ENCODE measurements around the gene HUWE1.
"Not testable (repeated sequence)": the region's sequence is repeated elsewhere in the genome, so short reads cannot be mapped to it uniquely, and the experiment has no call there.

HUWE1 gene

DNA sequence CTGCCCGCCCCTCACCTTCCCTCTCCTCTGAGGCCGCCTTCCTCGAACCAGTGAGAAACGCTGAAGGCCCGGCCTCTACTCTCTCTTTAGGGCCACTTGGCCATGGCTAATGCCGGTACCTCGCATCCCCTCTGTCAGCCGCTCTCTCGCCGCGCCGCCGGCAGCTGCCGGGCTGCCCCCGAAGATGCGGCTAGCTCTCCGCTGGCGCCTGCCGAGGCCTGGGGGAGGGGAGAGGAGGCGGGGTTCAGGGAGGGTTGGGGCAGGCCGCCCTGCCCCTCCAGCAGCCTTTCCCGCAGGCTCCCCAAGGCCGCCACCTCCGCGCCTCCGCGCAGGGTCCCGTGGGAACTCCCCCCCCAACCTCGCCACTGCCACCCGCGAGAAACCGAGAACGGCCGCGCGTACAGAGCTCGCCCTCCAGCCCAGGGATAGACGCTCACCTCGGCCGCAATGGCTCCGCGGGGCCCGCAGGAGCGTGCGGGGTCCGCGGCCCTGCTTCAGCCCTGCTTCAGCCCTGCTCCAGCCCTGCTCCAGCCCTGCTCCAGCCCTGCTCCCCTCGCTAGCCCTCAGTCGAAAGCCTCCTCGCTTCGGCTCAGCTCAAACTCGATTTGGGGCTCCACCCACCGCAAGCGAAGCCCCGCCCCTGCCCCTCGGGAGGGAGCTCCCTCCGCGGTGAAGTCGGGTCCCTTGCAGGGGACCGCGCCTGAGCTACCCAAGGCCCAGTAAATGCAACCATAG is at the start of gene HUWE1:
Gene HUWE1 (minus strand): TSS at position 569 of the 735 bp plus-strand sequence. CDS start 32,612 bp downstream, outside the sequence.
- peak; percentile 65 to 75 for DNase-seq (ENCODE audit: extremely low read depth in 1 of 2, low read depth in 1 of 2)

DNA sequence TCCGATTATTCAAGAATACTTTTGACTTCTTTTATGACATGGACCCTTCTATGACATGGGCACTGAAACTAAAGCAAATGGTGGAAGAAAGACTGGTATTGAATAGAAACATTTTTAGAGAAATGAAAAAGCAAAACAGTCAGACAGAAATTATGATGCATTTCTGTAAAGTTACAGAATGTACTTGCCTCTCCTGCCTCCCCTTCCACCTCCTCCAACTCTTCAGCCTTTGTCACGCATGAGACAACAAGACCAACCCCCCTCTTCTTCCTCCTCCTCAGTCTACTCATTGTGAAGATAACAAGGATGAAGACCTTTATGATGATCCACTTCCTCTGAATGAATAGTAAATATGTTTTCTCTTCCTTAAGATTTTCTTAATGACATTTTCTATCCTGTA is 46.3 kb upstream of the HUWE1 start:
- no peak for DNase-seq (ENCODE audit: extremely low read depth in 1 of 2, low read depth in 1 of 2)

- DNase-seq (ENCODE audit: extremely low read depth in 1 of 2, low read depth in 1 of 2), result no peak
These were observed 43.2 kb upstream of the HUWE1 start for GRCh38 chrX:53729751-53730150.

DNA sequence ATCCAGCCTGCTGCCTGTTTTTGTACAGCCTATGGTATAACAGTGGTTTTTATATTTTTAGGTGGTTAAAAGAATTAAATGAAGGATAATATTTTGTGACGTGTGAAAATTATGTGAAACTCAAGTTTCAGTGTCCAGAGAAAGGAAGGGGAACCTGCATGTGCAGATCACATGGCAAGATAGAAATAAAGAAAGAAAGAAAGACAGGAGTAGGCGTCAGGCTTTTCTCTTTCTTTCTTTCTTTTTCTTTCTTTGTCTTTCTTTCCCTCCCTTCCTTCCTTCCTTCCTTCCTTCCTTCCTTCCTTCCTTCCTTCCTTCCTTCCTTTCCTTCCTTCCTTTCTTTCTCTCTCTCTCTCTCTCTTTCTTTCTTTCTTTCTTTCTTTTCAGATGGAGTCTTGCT is 42.0 kb upstream of the HUWE1 start:
- DNase-seq (ENCODE audit: extremely low read depth in 1 of 2, low read depth in 1 of 2), result no peak

- DNase-seq (ENCODE audit: extremely low read depth in 1 of 2, low read depth in 1 of 2), result no peak
These were observed 38.4 kb upstream of the HUWE1 start for GRCh38 chrX:53724872-53725271.

GRCh38 chrX:53723381-53723780 is 36.9 kb upstream of the HUWE1 start:
- DNase-seq (ENCODE audit: extremely low read depth in 1 of 2, low read depth in 1 of 2), result no peak

DNA sequence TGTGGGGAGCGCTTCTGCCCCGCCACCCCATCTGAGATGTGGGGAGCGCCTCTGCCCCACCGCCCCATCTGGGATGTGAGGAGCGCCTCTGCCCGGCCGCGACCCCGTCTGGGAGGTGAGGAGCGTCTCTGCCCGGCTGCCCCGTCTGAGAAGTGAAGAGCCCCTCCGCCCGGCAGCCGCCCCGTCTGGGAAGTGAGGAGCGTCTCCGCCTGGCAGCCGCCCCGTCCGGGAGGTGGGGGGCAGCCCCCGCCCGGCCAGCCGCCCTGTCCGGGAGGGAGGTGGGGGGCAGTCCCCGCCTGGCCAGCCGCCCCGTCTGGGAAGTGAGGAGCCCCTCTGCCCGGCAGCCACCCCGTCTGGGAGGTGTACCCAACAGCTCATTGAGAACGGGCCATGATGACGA is 35.1 kb upstream of the HUWE1 start:
- DNase-seq (ENCODE audit: extremely low read depth in 1 of 2, low read depth in 1 of 2), result not testable (repeated sequence)

DNA sequence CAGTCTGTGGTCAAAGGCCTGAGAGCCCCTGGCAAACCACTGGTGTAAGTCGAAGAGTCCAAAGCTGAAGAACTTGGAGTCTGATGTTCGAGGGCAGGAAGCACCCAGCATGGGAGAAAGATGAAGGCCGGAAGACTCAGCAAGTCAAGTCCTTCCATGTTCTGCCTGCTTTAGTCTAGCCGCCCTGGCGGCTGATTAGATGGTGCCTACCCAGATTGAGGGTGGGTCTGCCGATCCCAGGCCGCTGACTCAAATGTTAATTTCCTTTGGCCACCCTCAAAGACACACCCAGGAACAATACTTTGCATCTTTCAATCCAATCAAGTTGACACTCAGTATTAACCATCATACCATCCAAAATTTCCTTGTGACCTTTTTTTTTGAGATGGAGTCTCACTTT is 33.1 kb upstream of the HUWE1 start:
- DNase-seq (ENCODE audit: extremely low read depth in 1 of 2, low read depth in 1 of 2), result not testable (repeated sequence)

GRCh38 chrX:53718073-53718472 is 31.6 kb upstream of the HUWE1 start:
- DNase-seq (ENCODE audit: extremely low read depth in 1 of 2, low read depth in 1 of 2), result no peak

GRCh38 chrX:53717205-53717604 is 30.7 kb upstream of the HUWE1 start:
- no peak for DNase-seq (ENCODE audit: extremely low read depth in 1 of 2, low read depth in 1 of 2)

- peak in 1 of 2 donors; percentile 37 for DNase-seq (ENCODE audit: extremely low read depth in 1 of 2, low read depth in 1 of 2)
These were observed 30.0 kb upstream of the HUWE1 start for GRCh38 chrX:53716328-53717088.

DNA sequence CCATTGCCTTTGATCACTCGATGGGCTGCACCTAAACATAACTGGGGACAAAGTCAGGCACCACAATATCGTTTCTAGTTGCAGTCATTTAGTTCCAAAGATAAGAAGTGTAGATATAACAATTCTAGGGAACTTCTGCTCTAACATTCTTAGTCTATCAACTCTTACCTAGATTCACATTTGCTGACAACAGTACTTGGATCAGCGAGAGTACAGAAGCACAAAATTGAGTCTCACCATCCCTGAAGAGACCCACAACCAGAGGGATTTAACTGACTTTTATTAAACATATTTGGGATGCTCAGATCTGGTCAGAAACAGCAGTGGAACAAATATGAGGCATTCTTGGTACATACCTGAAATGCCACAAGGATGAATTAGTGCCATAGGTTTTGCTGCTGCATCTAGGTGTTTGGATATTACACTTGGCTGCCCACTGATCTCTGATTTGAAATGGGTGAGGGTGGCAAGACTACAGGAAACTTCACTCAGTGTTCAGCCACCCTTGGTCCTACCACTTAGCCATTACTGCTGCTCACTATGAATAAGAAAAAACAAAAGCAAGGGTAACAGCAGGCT is 28.9 kb upstream of the HUWE1 start:
- DNase-seq (ENCODE audit: extremely low read depth in 1 of 2, low read depth in 1 of 2), result no peak

- DNase-seq (ENCODE audit: extremely low read depth in 1 of 2, low read depth in 1 of 2), result peak; percentile 33 to 63
These were observed 28.2 kb upstream of the HUWE1 start for GRCh38 chrX:53714580-53715345.

DNA sequence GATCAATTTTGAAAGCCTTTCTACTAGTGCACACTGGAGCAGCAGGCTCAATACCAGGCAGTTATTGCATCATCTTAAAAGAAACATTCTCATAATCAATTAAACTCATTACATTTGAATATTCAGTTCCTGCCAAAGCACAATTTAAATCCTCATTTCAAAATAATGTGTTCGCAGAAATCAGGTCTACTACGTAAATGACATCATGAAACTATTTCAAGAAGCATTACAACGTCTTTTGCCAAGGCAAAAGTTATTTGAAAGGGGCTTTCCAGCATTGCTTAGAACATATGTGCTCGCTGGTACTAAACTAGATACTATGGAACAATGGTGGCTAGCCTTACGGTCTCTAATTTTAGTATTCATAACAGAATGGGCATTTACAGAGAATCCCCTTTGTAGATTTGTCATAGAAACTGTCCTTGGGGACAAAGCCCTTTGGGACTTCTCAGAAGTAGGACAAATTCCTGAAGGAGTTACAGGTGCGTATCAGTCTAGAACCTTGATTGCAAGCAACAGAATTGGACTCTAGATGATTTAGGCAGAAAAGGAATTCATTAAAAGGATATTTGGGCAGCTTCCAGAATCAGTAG is 27.6 kb upstream of the HUWE1 start:
- DNase-seq (ENCODE audit: extremely low read depth in 1 of 2, low read depth in 1 of 2), result no peak

DNA sequence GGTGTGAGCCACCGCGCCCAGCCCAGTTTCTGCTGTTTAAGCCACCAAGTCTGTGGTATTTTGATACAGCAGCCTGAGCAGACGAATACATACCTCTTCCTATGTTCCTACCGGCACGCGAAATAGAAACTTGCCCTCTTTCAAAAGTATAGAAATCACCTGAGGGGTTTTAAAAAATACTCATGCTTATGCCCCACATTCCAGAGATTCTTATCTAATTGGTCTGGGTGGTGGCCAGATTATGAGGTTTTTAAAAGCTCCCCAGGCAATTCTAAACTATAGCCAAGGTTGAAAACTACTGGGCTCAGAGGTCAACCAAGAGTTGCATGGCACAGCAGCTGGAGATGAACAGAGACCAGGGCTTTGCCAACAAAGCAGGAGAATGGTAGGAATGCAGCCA is 24.9 kb upstream of the HUWE1 start:
- no peak for DNase-seq (ENCODE audit: extremely low read depth in 1 of 2, low read depth in 1 of 2)

- DNase-seq (ENCODE audit: extremely low read depth in 1 of 2, low read depth in 1 of 2), result no peak
These were observed 18.3 kb upstream of the HUWE1 start for GRCh38 chrX:53704854-53705253.

DNA sequence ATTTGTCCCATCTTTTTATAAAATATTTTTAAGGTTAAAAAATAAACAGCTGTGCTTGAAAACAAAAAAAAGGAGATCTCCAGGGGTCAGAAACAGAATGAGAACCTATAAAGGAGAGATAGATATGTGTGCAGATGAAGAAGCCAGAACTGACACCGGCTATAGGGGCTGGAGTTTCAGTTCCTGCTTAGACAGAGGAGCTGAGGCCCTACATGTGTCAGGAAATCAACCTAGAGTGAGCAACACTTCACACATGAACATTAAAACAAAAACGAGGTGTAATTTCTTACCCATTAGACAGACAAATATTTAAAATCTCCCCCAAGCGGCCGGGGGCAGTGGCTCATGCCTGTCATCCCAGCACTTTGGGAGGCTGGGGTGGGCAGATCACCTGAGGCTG is 17.8 kb upstream of the HUWE1 start:
- no peak for DNase-seq (ENCODE audit: extremely low read depth in 1 of 2, low read depth in 1 of 2)

DNA sequence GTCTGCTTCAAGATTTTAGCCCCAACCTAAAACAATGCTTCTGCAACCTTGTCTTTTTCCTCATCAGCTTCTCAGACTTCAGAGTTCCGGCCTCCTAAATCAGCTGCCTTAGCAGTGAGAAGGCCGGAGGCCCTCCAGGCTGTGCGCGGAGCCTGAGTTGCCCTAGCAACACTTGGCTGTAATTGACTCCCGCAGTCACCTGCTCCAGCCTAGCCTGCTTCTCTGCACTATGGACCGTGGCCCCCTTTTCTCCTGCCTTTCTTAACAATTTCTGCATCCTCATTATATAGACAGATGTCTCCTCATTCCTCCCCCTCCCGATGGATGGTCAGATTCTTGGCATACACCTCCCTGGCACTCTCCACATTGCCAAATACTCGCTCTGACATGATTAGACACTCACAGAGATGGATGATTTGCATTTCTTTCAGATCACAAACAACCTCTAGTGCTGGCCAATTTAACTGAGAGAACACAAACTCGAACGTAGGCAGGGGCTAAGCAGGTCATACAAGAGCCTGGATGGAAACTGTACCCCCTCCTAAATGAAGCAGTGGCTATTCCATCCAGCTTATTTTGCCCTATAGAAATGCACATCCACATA is 9.5 kb upstream of the HUWE1 start:
- DNase-seq (ENCODE audit: extremely low read depth in 1 of 2, low read depth in 1 of 2), result no peak

- no peak for DNase-seq (ENCODE audit: extremely low read depth in 1 of 2, low read depth in 1 of 2)
These were observed 8.1 kb upstream of the HUWE1 start for GRCh38 chrX:53694642-53695041.

DNA sequence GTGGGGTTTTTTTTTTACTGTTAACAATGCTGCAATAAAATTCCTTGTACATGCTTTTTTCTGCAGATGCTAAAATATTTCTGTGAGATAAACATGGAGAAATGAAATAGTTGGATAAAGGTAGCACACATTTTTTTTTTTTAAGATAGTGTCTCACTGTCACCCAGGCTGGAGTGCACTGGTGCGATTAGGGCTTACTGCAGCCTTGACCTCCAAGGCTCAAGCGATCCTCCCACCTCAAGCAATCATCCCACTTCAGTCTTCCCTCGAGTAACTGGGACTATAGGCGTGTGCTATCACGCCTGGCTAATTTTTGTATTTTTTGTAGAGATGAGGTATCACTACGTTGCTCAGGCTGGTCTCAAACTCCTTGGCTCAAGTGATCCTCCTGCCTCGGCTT is 1.8 kb upstream of the HUWE1 start:
- no peak for DNase-seq (ENCODE audit: extremely low read depth in 1 of 2, low read depth in 1 of 2)
